K562 (cell line): ENCODE measurements around the gene AK4. TPM values are rescaled to one million over a fixed set of nuclear protein-coding genes. Genes with fewer than 3 reads are reported as not detected.

Experiments used
- HNRNPL ChIP-seq: fragments of 200-400 bp; formaldehyde crosslinking; IDR thresholded peaks from 2 replicates; pipeline ENCODE4 v1.6.1; 2017; ENCODE audit warnings: low read depth, mild to moderate bottlenecking, low read length
- MGA ChIP-seq: fragments of 450-650 bp; IDR thresholded peaks from 2 replicates; pipeline ENCODE4 v1.6.1; 2016; ENCODE audit warnings: mild to moderate bottlenecking, moderate library complexity
- SP1 ChIP-seq: sonication (generic); formaldehyde crosslinking; IDR thresholded peaks from 2 replicates; pipeline ENCODE4 v1.8.1; 2022; ENCODE audit warnings: mild to moderate bottlenecking, missing genetic modification reagents
- SUPT5H ChIP-seq: fragments of 450-650 bp; IDR thresholded peaks from 2 replicates; pipeline ENCODE4 v1.6.1; 2016
- ZBTB11 ChIP-seq, 3 experiments: fragments of 200-800 bp in 1 of 3; fragments of 250-450 bp in 1 of 3; fragments of 450-650 bp in 1 of 3; sonication (Bioruptor Pico) in 1 of 3; sonication (Bioruptor generic) in 1 of 3; formaldehyde crosslinking in 1 of 3; IDR thresholded peaks; 2 replicates each; pipeline versions ENCODE4 v1.6.1 to v1.8.0; 2016 to 2022; ENCODE audit warnings: mild to moderate bottlenecking in 2 of 3, missing genetic modification characterization in 2 of 3, missing compliant biosample characterization in 1 of 3, moderate library complexity in 1 of 3
- polyA plus RNA-seq, 8 experiments: library from polyadenylated mRNA; depleted of rRNA in 4 of 8; stranded (reverse) in 5 of 8; unstranded in 3 of 8; fragments of >200 nt; fragmentation: Nextera tagmentation in 2 of 8; fragmentation: Illumina TruSeq in 1 of 8; extraction: Ambion mirVana in 2 of 8; extraction: Trizol in 1 of 8; gene quantifications; 2 replicates each; pipeline versions ENCODE4 v1.2.1 to v1.2.3, GENCODE V29; 2011 to 2014; ENCODE audit warnings: inconsistent platforms in 1 of 8, missing spikeins in 1 of 8
- total RNA-seq, 7 experiments: library from RNA; depleted of rRNA in 6 of 7; stranded (reverse); fragments of >200 nt in 6 of 7; fragmentation: Illumina TruSeq in 2 of 7; extraction: Trizol in 2 of 7; gene quantifications; 2 replicates each; pipeline versions ENCODE4 v1.2.1 to v1.2.3, GENCODE V29; 2011 to 2021; ENCODE audit warnings: low replicate concordance in 1 of 7

The AK4 gene
- total and polyA plus RNA-seq, 9 of the 15 experiments (the other 6 are each of a cell fraction or from before 2014, with no cell fraction given) = 10.4 to 96.6 (median 21.5) TPM

DNA sequence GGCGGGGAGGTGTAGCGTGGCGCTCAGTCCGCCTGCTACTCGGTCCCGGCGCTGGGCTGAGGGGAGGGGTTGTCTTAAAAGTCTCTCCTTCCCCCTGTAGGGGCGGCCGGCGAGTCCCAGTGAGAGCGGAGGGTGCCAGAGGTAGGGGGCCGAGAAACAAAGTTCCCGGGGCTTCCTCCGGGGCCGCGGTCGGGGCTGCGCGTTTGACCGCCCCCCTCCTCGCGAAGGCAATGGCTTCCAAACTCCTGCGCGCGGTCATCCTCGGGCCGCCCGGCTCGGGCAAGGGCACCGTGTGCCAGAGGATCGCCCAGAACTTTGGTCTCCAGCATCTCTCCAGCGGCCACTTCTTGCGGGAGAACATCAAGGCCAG, at the start of gene AK4 (continued):
- TF ChIP-seq MGA = peak; percentile 17; the same call in 1 of the 2 replicates
- peak; percentile 52; the same call in 1 of the 2 replicates for TF ChIP-seq SUPT5H
- peak in 1 of 3 experiments; percentile 66; a peak in 1 of 6 replicates for TF ChIP-seq ZBTB11 (CRISPR knock-in tag; IDR thresholded peaks at IDR 0.05)
- TF ChIP-seq SP1 = peak; percentile 37; the same call in 1 of the 2 replicates
- 0 out of 2 replicates have a peak, but pooled peaks have one; percentile 18 for TF ChIP-seq HNRNPL
